DMS153 treated with DMSO at 0.1 percent for 48 hours (cell line): ENCODE results near the gene CLEC20A.
A peak's percentile ranks its signal among the peaks of the same experiment; 100 is the strongest.

ENCODE experiments used
- DNase-seq: peaks from one replicate; lab custom pipeline; 2025; ENCODE audit not compliant: unreplicated experiment; lab: John Stamatoyannopoulos, UW

Gene CLEC20A

DNA sequence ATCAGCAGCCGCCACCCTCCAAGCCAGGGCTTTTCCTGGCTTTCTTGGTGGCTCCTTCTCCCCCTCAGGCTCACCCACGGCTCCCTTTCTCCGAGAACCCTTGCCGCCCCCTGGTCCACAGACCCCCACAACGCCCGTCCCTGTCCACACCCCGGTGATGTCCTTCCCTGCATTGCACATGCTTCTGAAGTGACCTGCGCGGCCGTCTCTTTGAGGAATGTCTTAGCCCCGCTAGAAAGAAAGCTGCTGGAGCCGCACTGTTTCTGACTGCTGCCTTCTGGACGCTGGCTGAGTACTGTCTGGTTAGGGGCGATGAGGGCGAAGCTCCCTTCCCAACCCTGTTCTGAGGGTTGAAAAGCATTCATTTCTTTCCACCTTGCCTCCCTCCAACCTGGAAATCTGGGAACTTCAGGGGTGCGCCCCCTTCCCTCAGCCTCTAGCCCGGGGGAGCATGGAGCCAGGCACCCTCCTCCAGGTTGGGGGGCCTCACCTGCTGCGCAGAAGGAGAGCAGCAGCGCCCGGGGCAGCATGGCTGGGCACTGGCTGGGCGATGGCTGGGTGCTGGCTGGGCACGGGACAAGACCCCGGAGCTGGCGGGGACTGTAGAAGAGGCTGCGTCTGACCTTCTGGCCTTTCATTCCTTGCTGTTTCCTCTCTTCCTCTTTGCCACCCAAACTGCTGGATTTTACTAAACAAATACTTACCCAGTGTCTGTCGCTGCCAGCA is at the start of gene CLEC20A:
TSS of gene CLEC20A (minus strand) at position 555 of the 726 bp plus-strand sequence. CDS start at position 530, 25 bp downstream.
- no peak for DNase-seq

DNA sequence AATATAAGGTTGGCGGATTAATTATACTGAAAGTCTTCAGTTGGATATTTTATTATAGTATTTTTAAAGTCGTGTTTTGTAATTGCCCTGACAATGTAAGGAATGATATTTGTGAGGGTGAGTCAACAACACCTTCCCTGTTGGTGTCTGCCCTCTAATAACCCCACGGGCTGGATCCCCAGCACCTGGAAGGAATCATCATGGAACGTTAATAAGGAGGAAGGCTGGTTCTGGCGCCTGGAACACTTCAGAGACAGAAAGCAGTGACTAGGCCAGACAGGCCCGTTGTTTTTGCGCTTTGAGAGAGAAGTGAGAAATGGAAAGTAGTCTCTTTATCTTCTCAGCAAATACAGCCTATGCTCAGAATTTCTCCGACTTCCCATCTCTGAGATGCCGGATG is 47.8 kb upstream of the CLEC20A start:
- no peak for DNase-seq

DNA sequence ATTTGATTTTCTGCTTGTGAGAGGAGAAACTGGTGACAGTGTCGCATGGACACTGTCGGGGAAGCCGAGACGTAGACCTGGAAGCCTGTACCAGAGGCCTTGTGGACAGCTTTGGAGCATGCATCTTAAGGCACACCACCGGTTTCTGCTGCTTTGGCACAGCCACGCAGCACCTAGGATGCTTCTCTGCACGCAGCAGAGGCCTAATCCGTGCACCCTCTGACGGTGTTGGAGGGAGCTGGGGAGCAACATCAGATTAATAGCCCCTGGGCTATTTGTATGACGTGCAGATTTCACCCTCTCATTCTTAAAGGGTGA is 46.5 kb upstream of the CLEC20A start:
- no peak for DNase-seq

DNA sequence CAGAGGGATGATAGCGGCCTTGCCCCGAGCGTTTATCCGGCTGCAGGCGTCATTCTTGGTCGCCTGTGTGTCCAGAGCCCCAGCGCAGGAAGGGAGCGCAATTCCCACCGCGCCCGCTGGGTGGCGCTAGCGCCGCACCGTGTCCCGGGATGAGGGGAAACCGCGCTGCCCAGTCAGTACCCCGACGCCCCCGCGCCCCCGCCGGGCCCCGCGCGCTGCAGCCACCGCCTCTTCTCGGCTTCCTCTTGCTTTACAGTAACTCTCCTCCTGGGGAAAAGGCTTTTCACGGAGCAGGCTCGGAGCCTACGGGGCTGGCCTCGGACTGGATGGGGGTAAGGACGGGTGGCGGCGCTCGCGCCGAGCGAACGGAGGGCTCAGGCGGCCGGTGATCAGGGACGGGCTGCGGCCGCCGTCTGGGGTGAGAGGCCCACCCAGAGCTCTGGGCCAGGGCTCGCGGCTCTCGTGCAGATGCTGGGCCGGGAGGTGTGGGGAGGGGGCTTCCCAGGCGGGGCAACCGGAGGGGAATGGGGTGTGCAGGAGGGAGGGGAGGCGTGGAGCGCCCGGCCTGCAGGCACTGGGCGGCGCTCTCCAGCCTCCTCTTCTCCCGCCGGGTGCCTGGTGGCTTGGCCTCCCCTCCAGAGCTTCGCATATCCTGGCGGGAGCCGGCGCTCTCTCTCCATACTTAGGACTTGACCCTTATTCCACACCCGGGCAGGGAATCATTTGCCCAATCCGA is 46.0 kb upstream of the CLEC20A start:
- peak; percentile 63 for DNase-seq

DNA sequence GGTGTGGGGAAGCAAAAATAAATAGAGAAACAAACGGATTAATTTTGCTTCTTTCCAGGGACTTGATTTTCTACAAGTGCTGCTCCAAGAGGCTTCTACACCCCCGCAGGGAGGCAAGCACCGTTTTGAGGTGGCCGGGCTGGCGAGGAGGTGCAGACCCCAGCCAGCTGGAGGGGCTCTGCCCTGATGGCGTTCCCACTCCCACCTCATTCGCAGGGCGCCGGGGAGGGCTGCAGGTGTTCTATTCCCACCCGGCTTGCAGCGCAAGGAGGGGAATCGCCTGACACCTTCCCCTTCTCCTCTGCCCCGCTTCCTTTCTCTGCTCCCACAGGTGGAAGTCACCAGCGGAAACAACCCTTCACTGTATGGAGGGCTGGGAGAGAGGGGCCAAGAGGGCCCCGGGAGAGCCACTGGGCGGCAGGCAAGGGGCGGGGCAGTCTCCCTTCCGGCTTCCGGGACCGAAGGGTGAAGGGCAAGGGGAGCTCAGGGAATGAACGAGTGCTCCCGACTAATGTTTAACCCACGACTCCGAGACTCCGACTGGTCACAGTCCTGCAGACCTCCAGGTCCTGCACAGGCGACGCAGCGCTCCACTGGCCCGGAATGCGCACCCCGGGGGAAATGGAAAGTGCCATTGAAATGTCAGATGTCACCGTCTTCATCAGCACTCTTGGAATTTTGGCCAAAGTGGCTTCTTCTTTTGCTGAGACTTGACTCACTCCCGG is 45.2 kb upstream of the CLEC20A start:
- DNase-seq = peak; percentile 64

DNA sequence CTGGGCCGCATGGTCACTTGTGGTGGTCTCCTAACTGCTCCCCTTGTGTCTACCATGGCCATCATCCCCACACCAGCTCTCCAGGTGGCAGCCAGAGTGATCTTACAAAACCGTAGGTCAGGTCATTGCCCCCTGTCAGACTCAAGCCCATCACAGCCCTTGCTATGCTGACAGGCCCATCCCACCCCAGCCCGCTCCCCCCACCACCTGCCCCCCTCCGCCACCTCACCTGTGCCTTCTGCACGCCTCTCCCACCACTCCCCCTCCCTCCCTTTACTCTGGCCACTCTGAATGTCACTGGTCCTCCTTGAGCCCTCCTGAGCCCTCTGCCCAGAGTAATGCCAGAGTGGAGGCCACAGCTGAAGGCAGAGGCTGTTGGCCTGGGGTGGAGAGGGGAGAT is 44.6 kb upstream of the CLEC20A start:
- DNase-seq = no peak

DNA sequence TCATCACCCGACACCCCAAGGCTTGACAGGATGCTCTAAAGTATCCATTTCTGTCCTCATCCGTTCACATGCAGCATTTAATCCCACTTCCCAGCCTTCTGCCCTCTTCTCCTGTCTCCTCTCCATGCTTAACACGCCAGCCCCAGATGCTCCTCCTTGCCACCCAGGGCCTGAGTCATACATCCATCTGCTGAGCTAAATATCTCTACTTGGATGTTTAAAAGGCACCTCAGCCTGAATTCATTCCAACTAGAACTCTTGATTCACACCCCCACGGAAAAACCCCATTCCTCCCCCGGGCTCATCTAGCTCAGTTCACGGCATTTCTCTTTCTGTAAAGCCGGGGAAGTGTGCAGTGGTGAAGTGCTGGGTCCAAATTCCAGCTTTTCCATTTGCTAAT is 43.9 kb upstream of the CLEC20A start:
- DNase-seq = no peak

DNA sequence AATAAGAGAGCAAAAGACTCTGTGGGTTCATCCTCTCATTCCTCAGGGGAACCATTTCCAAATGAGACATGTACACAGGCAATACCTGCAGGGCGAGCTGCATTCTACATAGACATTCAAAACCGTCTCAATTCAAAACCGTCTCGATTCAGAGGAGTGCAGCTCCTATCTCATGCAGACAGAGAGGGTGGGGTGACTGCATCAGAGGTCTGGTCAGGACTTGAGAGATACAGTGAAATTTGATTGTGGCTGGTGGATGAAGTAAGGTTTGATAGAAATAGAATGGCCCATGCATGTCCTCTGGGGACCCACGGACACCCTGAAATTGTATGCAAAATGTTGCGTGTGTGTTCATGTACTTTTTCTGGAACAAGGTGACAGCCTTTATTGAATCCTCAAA is 43.4 kb upstream of the CLEC20A start:
- DNase-seq = no peak

DNA sequence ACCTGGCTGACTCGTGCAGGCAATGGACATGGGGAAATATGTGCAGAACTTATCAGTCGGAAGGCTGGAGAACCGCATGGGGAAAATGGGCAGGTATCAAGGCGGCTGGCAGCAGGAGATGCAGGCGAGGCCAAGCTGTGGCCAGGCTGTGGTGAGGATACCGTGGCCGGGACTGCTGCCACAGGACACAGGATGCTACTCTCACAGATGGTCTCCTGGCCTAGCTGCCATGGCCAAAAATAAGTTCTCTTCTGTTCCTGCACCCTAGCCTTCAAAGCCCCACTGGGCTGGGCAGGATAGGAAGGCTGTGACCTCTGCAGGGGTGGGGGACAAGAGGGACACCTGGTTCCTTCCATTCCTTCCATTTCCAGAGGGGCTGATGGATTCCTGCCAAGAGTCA is 42.5 kb upstream of the CLEC20A start:
- DNase-seq = no peak

DNA sequence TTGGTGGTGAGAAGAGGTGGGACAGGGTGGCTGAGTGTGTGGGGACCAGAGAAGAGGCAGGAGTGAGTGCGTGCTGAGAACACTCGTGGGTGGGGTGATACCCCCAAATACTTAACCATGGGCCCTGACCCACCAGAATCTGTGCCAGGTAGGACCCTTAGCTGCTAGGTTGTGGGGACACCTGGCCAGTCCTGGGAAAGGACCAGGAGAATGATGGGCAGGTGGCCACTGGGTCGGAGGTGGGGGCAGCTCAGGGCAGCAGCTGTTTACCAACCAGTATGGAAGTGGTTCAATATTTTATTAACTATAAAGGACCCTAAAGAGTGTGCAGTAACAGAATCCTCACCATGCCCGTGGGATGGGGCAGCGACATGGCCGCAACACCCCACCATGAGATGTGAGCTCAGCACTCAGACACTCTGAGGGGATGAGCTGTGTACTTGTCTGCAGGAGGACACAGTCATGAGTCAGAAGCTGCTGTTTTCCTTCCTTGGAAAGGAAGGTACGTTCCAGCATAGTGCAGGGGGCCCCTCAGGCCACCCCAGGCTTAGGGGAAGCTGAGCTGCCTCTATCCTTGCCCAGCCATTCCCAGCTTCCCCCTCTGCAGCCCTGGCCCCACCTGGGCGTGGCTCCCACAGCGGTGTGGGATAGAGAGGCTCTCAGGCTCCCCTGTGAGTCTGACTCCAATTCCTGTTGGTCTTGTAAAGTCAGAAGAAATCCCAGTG is 41.6 kb upstream of the CLEC20A start:
- DNase-seq = no peak

DNA sequence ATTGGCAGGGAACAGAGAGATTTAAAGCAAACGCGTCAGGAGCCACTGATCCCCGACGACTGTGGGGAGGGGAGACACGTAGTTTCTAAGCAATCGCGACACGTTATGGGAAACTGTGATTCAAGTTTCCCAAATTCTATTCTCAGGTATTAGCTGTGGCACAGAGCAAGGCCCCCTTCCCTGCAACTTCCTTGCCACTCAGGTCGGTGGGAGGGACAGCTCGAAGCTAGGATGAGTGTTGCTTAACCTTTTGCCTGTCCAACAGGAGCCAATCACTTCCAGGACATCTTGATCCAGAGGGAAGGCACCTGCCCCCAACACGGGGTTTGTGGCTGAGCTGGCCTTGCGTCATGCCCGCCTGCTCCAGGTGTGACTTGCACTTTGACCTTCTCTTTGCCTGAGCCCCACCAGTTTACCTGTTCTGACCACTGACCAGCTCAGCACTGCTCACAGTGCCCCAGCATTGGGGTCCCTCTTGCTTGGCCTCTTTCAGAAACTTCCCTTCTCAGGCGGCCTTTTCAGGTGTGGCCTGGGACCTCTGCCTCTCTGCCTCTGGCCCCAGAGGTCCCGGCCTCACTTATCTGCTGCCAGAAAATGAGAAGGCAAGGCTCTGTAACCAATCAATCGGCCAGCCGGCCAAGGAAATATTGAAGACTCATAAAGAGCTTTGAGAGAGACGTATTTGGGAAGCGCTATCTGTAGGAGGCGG is 40.8 kb upstream of the CLEC20A start:
- no peak for DNase-seq

DNA sequence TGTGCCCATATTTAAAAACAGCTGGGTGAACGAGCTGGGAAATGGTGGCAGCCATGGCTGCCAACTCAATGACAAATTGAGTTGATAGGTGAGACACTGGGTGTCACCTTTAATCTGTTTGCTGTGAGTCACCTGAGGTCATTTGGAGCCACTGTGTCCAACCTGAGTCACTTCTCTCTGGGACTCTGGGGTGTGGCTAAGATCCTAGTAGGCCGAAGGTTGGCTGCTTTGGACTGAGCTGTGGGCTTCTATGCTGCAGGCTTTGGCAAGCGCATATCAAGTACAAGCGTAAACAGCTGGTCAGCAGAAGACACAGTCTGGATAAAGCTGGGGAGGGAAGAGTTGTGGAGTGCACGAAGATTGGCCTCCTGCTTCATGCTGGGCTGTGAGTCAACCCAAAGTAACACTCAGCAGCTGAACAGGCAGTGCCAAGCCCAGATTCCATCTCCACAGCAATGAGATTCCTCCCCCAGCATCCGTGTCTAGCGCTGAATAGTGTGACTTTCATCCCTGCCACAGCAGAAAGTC is 40.1 kb upstream of the CLEC20A start:
- no peak for DNase-seq

DNA sequence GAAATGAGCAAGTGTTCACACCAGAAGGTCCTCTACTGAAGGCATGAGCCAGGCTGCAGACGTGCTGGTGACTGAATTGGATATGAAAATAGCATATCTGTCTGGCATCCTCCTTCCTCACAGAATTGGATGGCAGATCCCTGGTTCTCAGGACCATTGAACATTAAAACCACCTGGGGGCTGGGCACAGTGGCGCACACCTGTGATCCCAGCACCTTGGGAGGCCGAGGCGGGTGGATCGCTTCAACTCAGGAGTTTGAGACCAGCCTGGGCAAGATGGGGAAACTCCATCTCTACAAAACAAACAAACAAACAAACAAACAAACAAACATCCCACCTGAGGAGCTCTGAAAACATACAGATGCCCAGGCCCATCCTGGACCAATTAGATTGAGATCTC is 39.6 kb upstream of the CLEC20A start:
- no peak for DNase-seq

DNA sequence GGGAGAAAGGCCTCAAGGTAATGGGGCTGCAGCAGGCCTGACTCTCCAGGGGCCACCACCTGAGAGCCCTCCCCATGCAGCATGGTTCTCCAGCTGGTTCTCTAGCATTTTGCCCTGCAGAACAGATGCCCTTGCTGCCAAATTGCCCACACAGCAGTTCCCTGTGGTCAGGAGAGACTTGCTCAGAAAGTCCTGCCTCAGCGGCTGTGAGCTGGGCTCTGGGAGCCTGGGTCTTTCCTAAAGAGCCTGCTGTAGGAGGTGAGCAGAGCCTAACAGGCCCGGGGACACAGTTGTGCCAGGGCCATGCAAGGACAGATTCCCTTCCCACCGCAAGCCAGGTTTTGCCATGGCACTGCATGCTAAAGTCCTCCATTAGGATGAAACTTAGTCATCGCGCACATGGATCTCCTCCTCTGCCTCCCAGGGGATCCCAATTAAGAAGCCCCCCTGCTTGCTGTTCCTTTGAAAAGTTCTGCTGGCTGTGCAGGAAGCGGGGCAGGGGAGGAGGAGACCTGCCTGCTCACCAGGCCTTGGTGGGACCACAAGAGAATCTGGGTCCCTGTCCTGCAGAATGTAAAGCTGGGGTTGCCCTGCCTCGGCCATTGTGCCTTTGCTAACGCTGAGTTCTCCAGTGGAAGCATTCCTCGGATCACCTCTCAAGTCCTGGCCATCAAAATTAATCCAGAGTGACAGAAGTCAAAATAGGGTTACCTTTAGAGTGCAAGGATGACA is 37.5 kb upstream of the CLEC20A start:
- no peak for DNase-seq

DNA sequence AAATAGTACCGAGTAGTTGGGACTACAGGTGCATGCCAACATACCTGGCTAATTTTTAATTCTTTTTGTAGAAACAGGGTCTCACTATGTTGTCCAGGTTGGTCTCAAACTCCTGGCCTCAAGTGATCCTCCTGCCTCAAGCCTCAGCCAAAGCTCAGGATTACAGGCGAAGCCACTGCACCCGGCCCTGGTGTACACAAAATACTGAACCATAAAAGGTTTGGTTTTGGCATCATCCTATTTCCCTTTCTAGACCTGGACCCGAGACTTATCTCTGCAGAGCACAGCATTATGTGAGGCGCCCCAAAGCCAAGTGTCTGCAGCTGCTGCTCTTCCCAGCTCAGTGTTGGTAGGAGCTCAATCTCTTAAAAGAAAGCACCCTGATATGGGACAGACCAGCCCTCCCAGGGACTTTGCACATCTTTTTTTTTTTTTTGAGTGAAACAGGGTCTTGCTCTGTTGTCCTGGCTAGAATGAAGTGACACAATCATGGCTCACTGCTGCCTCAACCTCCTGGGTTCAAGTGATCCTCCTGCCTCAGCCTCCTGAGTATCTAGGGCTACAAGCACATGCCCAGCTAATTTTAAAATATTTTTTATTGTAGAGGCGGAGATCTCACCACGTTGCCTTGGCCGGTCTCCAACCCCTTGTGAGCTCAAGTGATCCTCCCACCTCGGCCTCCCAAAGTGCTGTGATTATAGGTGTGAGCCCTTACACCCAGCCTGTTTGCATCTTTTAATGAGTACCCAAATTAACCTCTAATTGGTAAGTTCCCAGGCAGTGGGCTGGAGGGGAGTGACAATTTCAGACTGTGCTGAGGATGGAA is 36.6 kb upstream of the CLEC20A start:
- no peak for DNase-seq

DNA sequence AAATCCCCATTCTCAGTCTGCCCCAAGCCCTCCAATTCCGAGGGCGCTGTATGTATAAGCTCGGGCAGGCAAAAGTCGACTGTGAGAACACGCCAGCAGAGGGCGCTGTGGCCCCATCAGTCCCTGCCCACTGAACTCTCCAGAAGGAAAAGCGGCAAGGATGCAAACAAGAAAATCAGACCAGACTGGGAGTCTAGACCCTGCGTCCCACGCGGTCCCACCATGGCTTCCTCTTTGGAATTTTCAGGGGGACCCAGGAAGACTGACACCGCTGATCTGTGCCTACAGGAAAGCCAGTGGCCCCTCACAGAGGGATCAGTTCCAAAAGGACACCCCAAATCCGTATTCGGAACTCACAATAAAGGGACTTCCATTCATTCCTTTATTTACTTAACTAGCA is 35.6 kb upstream of the CLEC20A start:
- peak; percentile 84 for DNase-seq

DNA sequence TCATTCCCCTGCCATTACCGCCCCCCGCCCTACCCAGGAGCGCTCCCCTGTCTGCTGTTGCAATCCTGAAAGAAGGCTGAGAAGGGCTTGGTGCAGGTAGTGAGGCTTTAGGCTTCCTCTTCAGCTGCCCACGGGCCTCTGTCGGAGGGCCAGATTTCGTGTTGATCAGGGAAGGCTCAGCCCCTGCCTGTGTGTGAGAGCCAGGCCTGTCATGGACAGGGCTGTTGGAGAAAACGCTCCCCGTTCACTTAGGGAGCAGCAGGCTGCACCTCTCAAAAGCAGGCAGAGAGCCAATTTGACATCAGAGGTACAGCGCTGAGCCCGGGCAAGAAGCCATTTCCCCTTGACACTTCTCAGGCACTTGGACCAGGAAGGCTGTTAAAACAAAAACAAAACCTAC is 35.1 kb upstream of the CLEC20A start:
- DNase-seq = no peak

DNA sequence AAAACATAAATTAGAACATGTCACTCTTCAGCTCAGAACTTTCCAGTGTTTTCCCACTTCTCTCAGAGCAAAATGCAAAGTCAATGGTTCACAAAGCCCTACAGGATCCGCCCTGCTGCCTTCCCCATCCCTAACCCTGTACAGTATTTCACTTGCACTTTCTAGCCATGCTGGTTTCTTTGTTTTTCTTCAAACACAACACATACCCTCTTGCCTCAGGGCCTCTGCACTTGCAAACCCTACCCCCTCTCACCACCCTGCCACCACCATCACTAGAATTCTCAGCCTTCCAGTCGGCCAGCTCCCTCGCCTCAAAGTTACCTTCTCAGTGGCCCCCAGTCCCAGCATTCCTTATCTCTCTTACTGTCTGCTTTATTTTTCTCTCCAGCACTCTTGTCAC is 33.7 kb upstream of the CLEC20A start:
- no peak for DNase-seq

DNA sequence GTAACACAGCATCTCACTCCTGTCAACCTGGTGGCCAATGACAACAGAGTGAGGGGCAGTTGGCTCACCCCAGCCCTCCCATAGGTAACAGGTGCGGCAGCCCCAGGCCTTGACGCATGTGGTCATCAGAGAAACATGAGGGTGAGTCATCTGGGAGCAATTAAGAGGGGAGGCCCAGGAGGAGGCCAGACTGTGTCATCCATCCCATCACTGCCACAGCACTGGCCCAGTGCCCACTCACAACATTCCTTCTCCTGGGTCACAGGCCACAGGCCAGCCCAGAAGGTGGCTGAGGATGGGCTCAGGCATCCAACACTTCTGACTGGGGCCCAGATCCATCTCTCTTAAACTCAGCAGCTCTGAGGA is 33.3 kb upstream of the CLEC20A start:
- no peak for DNase-seq
